Central memory CD4-positive, alpha-beta T cell (primary cell): ENCODE results near the gene ZDHHC14.
A peak's percentile ranks its signal among the peaks of the same experiment; 100 is the strongest.

Source experiments
- DNase-seq: peaks from one replicate; pipeline ENCODE4 v3.0.0; 2022

Gene ZDHHC14

GRCh38 chr6:157539421-157539822, 158.4 kb downstream of the ZDHHC14 start:
- DNase-seq = no peak

DNA sequence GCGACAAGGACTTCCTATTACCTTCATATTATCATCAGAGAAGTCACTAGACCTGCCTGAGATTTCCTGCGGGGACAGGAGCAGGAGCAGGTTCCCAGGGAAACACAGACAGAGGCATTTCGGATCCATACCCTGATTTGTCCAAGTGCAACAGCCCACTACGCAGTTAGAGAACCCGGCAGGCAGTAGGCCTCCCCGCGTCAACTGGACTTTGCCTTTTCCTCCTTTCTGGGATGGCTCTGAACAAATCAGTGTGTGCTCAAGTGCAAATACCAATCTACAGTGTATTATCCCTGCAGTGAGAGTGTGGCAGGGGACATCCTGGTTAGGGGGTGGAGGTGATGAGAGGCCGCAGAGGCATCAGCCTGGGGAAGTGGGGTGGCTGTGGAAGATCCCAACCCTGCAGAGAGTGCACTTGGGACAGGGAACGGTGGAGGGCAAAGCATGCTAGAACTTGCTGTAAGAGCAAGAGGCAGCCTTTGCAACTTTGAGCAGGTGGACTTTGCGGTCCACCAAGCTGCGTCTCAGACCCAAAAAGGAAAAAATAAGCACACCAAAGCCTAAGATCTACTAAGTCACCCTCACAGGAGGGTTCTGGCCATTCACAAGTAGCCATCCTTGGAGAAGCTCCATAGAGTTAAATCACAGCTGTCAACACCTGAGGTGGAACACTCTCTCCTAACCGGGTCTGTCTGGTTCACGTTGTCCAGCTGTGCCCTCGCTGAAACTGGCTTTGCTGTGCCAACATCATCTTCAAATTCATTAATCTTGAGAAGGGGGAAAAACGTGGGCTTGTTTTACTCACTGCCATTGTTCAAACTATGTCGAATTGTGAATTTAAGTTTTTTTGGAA, 159.1 kb downstream of the ZDHHC14 start:
- DNase-seq = no peak

- DNase-seq = no peak
Observed at GRCh38 chr6:157541618-157542413, 160.8 kb downstream of the ZDHHC14 start.

GRCh38 chr6:157542414-157543160, 161.6 kb downstream of the ZDHHC14 start:
- no peak for DNase-seq

DNA sequence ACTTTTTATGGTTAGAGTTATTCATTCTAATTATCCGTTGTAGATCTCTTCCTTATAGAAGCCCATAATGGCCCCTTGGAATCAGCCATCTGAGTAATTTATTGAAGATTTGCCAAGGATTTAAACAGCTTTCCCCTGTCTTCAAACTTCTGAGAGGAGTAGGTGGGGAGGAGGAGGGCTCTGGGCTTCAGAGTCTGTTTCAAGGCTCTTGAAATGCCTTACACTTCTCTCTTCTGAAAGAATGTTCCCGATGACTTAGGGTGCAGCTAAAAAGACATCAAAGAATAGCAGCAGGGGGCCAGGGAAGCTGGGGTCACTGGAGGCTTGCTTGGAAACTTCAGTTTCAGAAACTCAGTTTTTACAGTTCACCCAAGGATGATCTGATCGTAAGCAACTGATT, 165.3 kb downstream of the ZDHHC14 start:
- no peak for DNase-seq

DNA sequence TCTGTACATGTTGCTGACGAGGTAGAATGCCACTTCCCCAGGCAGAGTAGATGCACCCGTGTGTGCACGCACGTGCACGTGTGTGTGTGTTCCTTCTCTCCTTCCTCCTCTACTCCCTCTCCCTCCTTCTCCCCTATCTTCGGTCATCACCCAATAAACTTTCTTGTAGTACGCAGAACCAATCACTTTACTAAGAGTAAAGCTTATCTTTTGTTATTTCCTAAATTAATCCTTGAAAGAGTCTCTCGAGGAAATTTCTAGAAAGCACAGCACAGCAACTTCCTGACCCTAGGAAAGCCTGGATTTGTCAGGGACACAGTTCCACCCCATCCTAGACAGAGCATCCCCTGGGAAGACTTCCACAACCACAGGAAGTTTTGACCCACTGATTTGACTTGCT, 166.1 kb downstream of the ZDHHC14 start:
- no peak for DNase-seq

DNA sequence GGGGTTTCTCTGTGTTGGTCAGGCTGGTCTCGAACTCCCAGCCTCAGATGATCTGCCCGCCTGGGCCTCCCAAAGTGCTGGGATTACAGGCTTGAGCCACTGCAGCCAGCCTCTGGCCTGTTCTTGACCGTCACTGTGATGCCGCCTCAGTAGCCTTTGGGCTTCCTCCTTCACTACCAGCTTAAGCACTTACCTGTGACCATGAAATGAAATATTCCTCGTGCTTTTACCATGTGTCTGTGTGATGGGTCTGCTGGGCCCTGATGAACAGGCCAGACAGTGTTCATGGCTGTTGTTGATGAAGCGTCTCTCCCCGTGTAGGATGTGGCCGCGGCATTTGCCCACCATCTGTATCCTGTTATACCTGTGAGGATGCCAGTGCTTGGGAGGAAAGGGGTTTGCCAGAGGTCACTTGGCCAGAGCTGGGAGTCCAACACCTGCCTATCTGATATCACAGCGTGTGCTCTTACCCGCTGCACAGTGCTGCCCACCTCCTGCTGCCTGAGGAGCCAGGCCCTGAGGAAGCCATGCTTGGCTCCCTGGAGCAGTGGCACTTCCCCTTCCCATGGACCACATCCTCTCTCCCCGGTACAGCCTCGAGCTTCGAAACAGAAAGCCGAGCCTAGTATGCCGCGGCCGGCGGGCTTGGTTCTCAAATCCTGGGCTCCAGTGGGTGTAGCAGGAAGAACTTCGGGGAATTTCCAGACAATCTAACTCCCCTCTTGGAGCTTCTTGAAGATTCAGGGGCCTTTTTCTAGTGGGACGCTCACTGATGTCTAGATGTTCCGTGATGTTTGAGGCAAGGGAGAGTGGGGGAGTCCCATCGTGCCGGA, 167.9 kb downstream of the ZDHHC14 start:
- no peak for DNase-seq

- DNase-seq = no peak
Observed at GRCh38 chr6:157549468-157549745, 168.4 kb downstream of the ZDHHC14 start.

GRCh38 chr6:157550114-157550989, 169.4 kb downstream of the ZDHHC14 start:
- DNase-seq = peak; percentile 29

DNA sequence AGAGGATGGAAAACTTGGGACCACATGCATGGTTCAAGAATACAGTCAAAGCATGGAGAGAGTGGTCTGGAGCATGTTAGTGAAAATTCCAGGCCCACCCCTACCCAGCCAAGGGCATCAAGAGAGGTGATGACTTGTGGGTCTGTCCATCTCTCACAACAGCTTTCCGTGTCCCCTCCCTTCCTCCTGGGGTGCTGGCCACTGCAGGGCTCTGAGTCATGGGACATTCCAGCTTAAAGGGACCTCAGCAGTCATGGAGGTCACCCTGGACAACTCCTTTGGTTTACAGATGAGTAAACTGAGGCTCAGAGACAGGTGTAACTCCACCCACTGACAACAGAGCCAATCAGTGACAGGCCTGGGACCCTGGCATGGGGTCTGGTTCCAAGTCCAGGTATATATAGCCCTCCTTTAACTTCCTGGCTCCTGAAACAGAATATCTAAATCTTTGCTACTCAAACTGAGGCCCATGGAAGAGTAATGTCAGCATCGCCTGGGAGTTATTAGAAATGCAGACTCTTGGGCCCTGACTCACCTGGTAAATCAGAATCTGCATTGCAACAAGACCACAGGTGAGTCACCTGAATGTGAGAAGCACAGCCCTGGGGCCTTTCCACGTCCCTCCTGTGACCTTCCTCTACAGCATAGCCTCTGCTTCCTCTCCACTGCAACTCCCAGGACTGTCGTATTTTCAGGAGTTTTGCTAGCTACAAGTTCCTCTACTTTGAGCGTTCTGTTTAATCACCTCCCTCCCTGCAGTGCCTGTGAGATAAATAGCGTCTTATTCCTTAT, 170.2 kb downstream of the ZDHHC14 start:
- DNase-seq = no peak

DNA sequence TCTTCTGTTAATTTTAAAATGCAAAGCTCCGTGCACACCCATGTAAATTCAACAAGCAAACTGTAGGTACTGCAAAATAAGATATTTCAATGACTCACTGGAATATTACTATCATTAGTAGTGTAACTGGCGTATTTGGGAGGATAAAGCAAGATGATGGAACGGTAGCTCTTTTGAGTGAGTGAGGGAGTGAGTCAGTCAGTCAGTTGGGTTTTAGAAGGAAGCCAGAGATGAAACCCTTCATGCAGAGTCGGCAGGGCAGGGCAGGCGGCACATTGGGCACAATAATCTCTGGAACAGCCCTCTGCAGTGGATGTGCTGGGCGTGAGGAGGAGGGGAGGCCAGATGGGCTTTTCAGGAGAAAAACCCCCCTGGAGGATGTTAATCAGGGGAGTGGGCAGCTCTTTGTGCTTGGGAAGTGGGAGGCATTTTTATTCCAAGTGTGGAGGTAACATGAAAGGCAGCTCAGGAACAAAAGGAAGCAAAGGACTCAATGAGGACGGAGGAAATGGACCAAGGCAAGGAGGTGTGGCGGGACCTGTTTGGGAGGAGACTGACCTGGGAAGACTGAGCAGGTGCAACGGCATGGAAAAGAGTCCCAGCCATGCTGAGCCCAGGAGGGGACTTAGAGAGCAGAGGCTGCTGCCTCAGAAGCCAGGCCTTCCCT, 171.2 kb downstream of the ZDHHC14 start:
- no peak for DNase-seq

DNA sequence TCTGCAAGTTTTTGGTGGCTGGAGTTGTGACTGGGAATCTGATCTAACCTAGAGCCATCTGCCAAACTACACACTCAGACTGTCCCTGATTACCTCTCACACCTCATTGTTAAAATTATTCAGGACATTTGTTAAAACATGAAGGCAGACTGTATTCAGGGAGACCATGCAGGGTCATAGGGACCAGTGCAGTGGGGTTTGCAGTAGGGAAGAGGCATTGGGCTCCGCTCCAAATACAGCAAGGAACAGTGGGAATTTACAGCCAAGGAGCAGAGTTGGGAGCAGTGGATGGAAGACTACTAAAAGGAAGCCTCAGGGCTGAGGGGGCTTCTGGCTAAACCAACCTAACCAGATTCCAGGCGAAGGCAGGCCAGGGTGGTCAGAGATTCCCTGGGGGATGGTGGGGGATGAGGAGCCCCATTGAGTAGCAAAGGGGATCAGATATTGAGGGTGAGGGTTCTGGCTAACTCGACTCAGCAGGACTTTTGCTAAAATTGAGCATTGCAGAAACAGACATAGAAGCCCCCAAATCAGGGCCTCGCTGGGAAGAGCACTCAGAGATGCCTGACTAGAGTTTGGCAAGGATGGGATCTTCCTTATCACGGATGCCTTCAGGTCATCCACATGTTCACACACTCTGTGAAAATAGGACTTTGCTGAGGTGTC, 172.0 kb downstream of the ZDHHC14 start:
- no peak for DNase-seq

- DNase-seq = no peak
Observed at GRCh38 chr6:157554747-157555146, 173.8 kb downstream of the ZDHHC14 start.

DNA sequence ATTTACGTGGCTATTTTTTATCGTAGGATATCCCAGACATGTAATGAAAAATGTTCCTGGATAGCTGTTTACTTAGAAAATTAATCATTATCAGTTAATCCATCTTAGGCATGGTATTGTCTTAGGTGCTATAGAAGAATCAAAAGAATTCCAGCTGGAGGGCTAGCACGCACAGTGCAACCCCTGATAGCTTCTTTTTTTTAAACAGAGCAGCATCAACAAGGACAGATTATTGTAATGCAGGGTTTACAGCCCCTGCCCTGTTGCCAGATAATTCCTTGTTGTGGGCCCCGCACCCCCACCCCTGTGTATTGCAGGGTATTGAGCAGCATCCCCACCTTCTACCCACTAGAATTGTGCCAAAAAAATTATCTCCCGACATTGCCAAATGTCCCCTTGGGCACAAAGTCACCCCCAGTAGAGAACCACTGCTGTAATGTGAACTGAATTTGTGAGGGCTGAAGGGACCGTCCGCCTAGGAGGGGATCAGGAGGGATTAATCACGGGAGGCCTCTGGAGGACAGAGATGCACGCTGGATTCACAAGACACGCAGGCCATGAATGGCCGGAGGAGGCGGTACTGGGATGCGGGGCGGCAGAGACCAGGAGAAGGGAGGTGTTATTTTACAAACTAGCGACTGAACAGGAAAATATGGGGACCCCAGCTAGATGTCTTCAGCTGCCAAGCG, 174.6 kb downstream of the ZDHHC14 start:
- no peak for DNase-seq

- no peak for DNase-seq
Observed at GRCh38 chr6:157556144-157556645, 175.2 kb downstream of the ZDHHC14 start.

DNA sequence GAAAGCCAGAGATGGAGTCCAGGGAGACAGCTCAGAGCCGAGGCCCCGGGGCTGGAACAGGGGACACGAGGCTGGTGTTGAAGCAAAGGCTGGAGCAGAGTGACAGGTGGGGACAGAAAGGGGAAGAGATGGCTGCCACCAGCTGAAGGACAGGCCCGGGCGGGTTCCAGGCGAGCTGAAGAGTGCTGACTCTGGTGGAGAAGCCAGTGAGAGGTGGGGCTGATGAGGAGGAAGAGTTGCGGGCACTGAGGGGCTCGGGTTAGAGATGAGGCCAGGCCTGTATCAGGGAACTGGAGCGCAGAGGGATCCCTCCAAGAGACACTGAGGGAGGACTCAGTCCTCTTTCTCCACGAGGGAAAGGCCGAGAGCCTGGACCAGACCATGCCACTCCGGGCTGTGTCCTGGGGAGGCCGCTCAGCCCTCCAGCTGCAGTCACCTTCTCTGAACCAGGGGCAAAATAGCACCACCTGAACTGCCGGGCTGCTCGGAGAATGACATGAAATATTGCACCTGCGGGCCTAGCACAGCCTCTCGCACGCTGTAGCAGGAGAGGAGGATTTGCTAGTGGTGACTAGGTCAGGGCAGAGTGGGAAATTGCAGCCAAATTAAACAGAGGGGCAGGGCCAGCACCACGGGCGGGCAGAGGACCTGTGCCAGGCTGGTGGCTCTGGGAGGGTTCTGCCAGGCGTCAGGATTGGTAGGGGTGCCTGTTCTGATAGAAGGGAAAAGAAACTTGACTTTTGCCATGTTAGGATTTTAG, 175.9 kb downstream of the ZDHHC14 start:
- no peak for DNase-seq

GRCh38 chr6:157557559-157557958, 176.6 kb downstream of the ZDHHC14 start:
- no peak for DNase-seq

- DNase-seq = no peak
Observed at GRCh38 chr6:157558049-157558448, 177.1 kb downstream of the ZDHHC14 start.
